H1 (cell line): Measurements from ENCODE around the gene KRT78. TPM values are rescaled to one million over a fixed set of nuclear protein-coding genes. Genes with fewer than 3 reads are reported as not detected.

ENCODE experiments used
- CTCF ChIA-PET: fragments of 300-600 bp; sonication (Branson Sonifier 250); formaldehyde crosslinking; loops from one replicate; lab custom pipeline; 2021; ENCODE audit not compliant: partially characterized antibody; lab: Charles Lee
- POLR2A ChIA-PET: fragments of 300-600 bp; sonication (Branson Sonifier 250); formaldehyde crosslinking; loops from one replicate; lab custom pipeline; 2021; ENCODE audit warnings: inconsistent platforms; ENCODE audit not compliant: partially characterized antibody; lab: Charles Lee
- DNase-seq, 2 experiments: peaks; one replicate each; pipeline versions ENCODE4 v3.0.0 to v3.0.0-alpha.2; 2010 to 2022; ENCODE audit warnings: low spot score in 2 of 2, low read depth in 1 of 2, mixed read lengths in 1 of 2
- FAIRE-seq: peaks from 2 replicates; lab custom pipeline; 2011; peaks lifted over from hg19 to GRCh38; lab: Jason Lieb, UNC
- H2AFZ ChIP-seq: 2 replicates; pipeline ENCODE4 v1.8.1; 2012; ENCODE audit warnings: low read length, inconsistent platforms
- H2AK5ac ChIP-seq: 2 replicates; pipeline ENCODE4 v1.6.1; 2013; ENCODE audit warnings: low read depth, low read length
- H2BK120ac ChIP-seq: replicated peaks from 2 replicates; pipeline ENCODE3; 2013; ENCODE audit warnings: low read depth, low read length, inconsistent platforms
- H2BK12ac ChIP-seq: 2 replicates; pipeline ENCODE4 v1.6.1; 2013; ENCODE audit warnings: low read depth, low read length
- H2BK15ac ChIP-seq: 2 replicates; pipeline ENCODE4 v1.6.1; 2013; ENCODE audit warnings: low read length
- H2BK20ac ChIP-seq: 2 replicates; pipeline ENCODE4 v1.6.1; 2013; ENCODE audit warnings: low read length
- H2BK5ac ChIP-seq: 2 replicates; pipeline ENCODE4 v1.6.1; 2013; ENCODE audit warnings: low read depth, low read length
- H3K14ac ChIP-seq: 2 replicates; pipeline ENCODE4 v1.6.1; 2013; ENCODE audit warnings: inconsistent platforms; ENCODE audit not compliant: insufficient read length
- H3K18ac ChIP-seq: 2 replicates; pipeline ENCODE4 v1.6.1; 2013; ENCODE audit warnings: low read length; ENCODE audit errors: extremely low read depth
- H3K23ac ChIP-seq: 2 replicates; pipeline ENCODE4 v1.6.1; 2013; ENCODE audit warnings: inconsistent platforms; ENCODE audit not compliant: insufficient read length
- H3K23me2 ChIP-seq: 2 replicates; pipeline ENCODE4 v1.6.1; 2013; ENCODE audit warnings: low read depth, low read length
- H3K27ac ChIP-seq: 2 replicates; pipeline ENCODE4 v1.6.1; 2011; ENCODE audit warnings: low read depth, low read length, inconsistent platforms
- H3K27me3 ChIP-seq, 4 experiments: replicated peaks in 1 of 4; 1 replicate in 1 of 4; 2 replicates in 3 of 4; pipeline versions ENCODE4 v1.6.1 to v1.8.1; 2011 to 2013; ENCODE audit warnings: low read length in 3 of 4, mild to moderate bottlenecking in 3 of 4, inconsistent platforms in 2 of 4, mixed read lengths in 2 of 4, moderate library complexity in 1 of 4; ENCODE audit not compliant: control insufficient read depth in 3 of 4, insufficient read depth in 3 of 4; ENCODE audit errors: extremely low read depth in 1 of 4
- H3K36me3 ChIP-seq, 4 experiments: 2 replicates each; pipeline versions ENCODE4 v1.6.1 to v1.8.1; 2011 to 2013; ENCODE audit warnings: mild to moderate bottlenecking in 4 of 4, low read length in 3 of 4, moderate library complexity in 2 of 4, control low read depth in 1 of 4, inconsistent platforms in 1 of 4; ENCODE audit not compliant: insufficient read depth in 4 of 4, control insufficient read depth in 2 of 4
- H3K4ac ChIP-seq: replicated peaks from 2 replicates; pipeline ENCODE3; 2013; ENCODE audit warnings: low read length, low read depth, mixed read lengths, inconsistent platforms; ENCODE audit not compliant: insufficient read length
- H3K4me1 ChIP-seq, 4 experiments: replicated peaks in 1 of 4; 1 replicate in 1 of 4; 2 replicates in 3 of 4; pipeline versions ENCODE4 v1.6.1 to v1.8.1; 2011 to 2013; ENCODE audit warnings: low read length in 3 of 4, inconsistent platforms in 2 of 4, mixed read lengths in 1 of 4; ENCODE audit not compliant: insufficient read depth in 4 of 4, control insufficient read depth in 3 of 4
- H3K4me2 ChIP-seq, 2 experiments: 2 replicates each; pipeline versions ENCODE4 v1.6.1 to v1.8.1; 2011 to 2013; ENCODE audit warnings: low read depth in 2 of 2, low read length in 2 of 2, control low read depth in 1 of 2, inconsistent platforms in 1 of 2, mild to moderate bottlenecking in 1 of 2; ENCODE audit not compliant: insufficient read depth in 1 of 2
- H3K4me3 ChIP-seq, 4 experiments: fragments of 200-600, 300-600 bp in 1 of 4; sonication (generic), shearing (Covaris generic), sonication (Bioruptor Twin) in 1 of 4; 2 replicates each; pipeline versions ENCODE4 v1.5.1 to v1.8.1; 2011 to 2016; ENCODE audit warnings: low read length in 4 of 4, low read depth in 3 of 4, control low read depth in 2 of 4, inconsistent platforms in 2 of 4, mild to moderate bottlenecking in 2 of 4, mixed read lengths in 1 of 4, moderate library complexity in 1 of 4; ENCODE audit not compliant: insufficient read depth in 2 of 4; ENCODE audit errors: extremely low read depth in 1 of 4
- H3K56ac ChIP-seq: replicated peaks from 2 replicates; pipeline ENCODE3; 2013; ENCODE audit warnings: low read depth, mild to moderate bottlenecking, mixed read lengths, low read length, inconsistent platforms; ENCODE audit not compliant: insufficient read length
- H3K79me1 ChIP-seq: 2 replicates; pipeline ENCODE4 v1.6.1; 2013; ENCODE audit warnings: low read depth, low read length, control low read depth
- H3K79me2 ChIP-seq, 2 experiments: 2 replicates each; pipeline versions ENCODE4 v1.6.1 to v1.8.1; 2012 to 2013; ENCODE audit warnings: low read length in 2 of 2, mild to moderate bottlenecking in 2 of 2, inconsistent platforms in 1 of 2; ENCODE audit not compliant: insufficient read depth in 2 of 2, control insufficient read depth in 1 of 2
- H3K9ac ChIP-seq, 4 experiments: replicated peaks in 1 of 4; 1 replicate in 1 of 4; 2 replicates in 3 of 4; pipeline versions ENCODE4 v1.6.1 to v1.8.1; 2011 to 2013; ENCODE audit warnings: low read depth in 3 of 4, low read length in 3 of 4, control low read depth in 2 of 4, mild to moderate bottlenecking in 2 of 4, moderate library complexity in 2 of 4, inconsistent platforms in 1 of 4; ENCODE audit errors: extremely low read depth in 1 of 4
- H3K9me3 ChIP-seq, 2 experiments: 2 replicates each; pipeline versions ENCODE4 v1.6.1 to v1.8.1; 2012 to 2013; ENCODE audit warnings: mild to moderate bottlenecking in 2 of 2, moderate library complexity in 2 of 2, control low read depth in 1 of 2, inconsistent platforms in 1 of 2, low read depth in 1 of 2, low read length in 1 of 2, mixed read lengths in 1 of 2; ENCODE audit not compliant: insufficient read depth in 2 of 2
- H4K20me1 ChIP-seq, 2 experiments: replicated peaks in 1 of 2; 2 replicates each; pipeline versions ENCODE3 to v1.8.1; 2011 to 2013; ENCODE audit warnings: inconsistent platforms in 2 of 2, low read length in 2 of 2, mild to moderate bottlenecking in 1 of 2; ENCODE audit not compliant: insufficient read depth in 2 of 2, control insufficient read depth in 1 of 2
- H4K5ac ChIP-seq: 2 replicates; pipeline ENCODE4 v1.6.1; 2013; ENCODE audit warnings: low read length, low read depth, mixed read lengths, inconsistent platforms; ENCODE audit not compliant: insufficient read length
- H4K8ac ChIP-seq: 2 replicates; pipeline ENCODE4 v1.8.0; 2013; ENCODE audit warnings: mild to moderate bottlenecking, moderate library complexity, low read length, inconsistent platforms; ENCODE audit not compliant: insufficient read depth; ENCODE audit errors: extremely low read depth
- H4K91ac ChIP-seq: replicated peaks from 2 replicates; pipeline ENCODE3; 2013; ENCODE audit warnings: low read length, mixed read lengths, inconsistent platforms; ENCODE audit not compliant: insufficient read length
- RNF2 ChIP-seq: fragments of 200-900, 300-1000 bp; sonication (generic); IDR thresholded peaks from 2 replicates; pipeline ENCODE4 v1.7.1; 2016; ENCODE audit warnings: borderline replicate concordance, low read depth, mild to moderate bottlenecking, antibody characterized with exemption, low read length; ENCODE audit not compliant: poor library complexity, severe bottlenecking; ENCODE audit errors: missing control alignments
- TEAD4 ChIP-seq: IDR thresholded peaks from 2 replicates; pipeline ENCODE4 v1.6.1; 2012; ENCODE audit warnings: low read depth, low read length, inconsistent platforms, mixed read lengths
- WGBS, 2 experiments: shearing (Covaris generic) in 1 of 2; methylation state at CpG; one replicate each; pipeline versions ENCODE4 v1.1.6 to v1.1.7; 2013 to 2015; ENCODE audit warnings: low lambda C conversion rate in 2 of 2, mixed read lengths in 2 of 2, inconsistent platforms in 1 of 2, low coverage in 1 of 2, missing lambda C conversion rate in 1 of 2; ENCODE audit not compliant: insufficient replicate concordance in 2 of 2, insufficient coverage in 1 of 2, insufficient read length in 1 of 2; ENCODE audit errors: extremely low coverage in 1 of 2, missing lambda C conversion rate in 1 of 2; 5-methylcytosine and 5-hydroxymethylcytosine counted together
- polyA plus RNA-seq, 7 experiments: library from polyadenylated mRNA; depleted of rRNA in 3 of 7; stranded (reverse) in 5 of 7; unstranded in 2 of 7; fragments of >200 nt in 5 of 7; fragments of 200-250 nt in 2 of 7; gene quantifications; 1 replicate in 5 of 7; 2 replicates in 1 of 7; 4 replicates in 1 of 7; pipeline versions ENCODE4 v1.2.1 to v1.2.3, GENCODE V29; 2011 to 2013; ENCODE audit warnings: missing spikeins in 2 of 7, mixed read lengths in 2 of 7
- total RNA-seq: library from RNA; stranded (reverse); fragmentation: NEBNext Ultra II Directional; extraction: Animal tissue kit (Norgen Biotek cat#: 25700); gene quantifications from 2 replicates; pipeline ENCODE4 v1.2.1, GENCODE V29; 2021

The KRT78 gene
- total and polyA plus RNA-seq, 2 of the 8 experiments (the other 6 are each of a cell fraction or from before 2014, with no cell fraction given): not detected

DNA sequence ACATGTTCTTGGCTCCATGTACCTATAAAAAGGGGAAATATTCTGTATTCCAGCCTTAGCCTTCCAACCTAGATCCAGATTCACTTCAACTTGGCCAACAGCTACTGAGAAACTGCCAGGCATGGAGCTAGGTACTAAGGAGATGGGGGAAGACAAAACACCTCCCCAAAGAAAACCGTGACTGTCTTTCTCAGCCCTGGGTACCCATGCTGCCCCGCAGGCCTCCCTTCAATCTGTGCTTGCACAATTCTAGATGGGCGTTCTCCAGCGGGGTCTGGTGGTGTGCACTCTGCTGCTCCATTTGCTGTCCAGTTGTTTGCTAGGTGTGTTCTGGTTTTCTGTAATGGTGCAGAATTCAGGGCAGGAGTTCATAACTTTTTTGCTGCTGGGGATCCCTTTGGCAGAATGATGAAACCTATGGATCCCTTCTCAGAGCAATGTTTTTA, 34.1 kb downstream of the KRT78 start:
- Histone ChIP-seq H3K23ac (no peak overlapping the region), H3K9me3 (no peaks in the 10 kb centered on the region), H2BK5ac (no peak overlapping the region), H3K18ac (no peak overlapping the region), H4K5ac (no peak overlapping the region), H2BK120ac (no peak overlapping the region), H4K20me1 (no peaks in the 10 kb centered on the region), H2AK5ac (no peak overlapping the region), H3K79me2 (no peaks in the 10 kb centered on the region), H2BK15ac (no peak overlapping the region), H2AFZ (no peak overlapping the region), H3K36me3 (no peaks in the 10 kb centered on the region), H3K27ac (no peak overlapping the region), H3K56ac (no peak overlapping the region), H2BK20ac (no peak overlapping the region), H3K27me3 (no peaks in the 10 kb centered on the region), H2BK12ac (no peak overlapping the region), H4K91ac (no peak overlapping the region), H3K4me2 (no peak overlapping the region), H3K4me3 (no peak overlapping the region), H3K4me1 (no peaks in the 10 kb centered on the region), H3K14ac (no peak overlapping the region), H3K23me2 (no peaks in the 10 kb centered on the region), H4K8ac (no peak overlapping the region), H3K4ac (no peak overlapping the region), H3K9ac (no peak overlapping the region), H3K79me1 (no peaks in the 10 kb centered on the region)
- no peak for TF ChIP-seq RNF2
- no peak for TF ChIP-seq TEAD4
- WGBS, 2 experiments: 85% methylated on average over 4 of the region's 4 CpGs; no CpG with 5 or more reads in 1 of the 2 experiments
- no peak for FAIRE-seq
- CTCF ChIA-PET: interaction anchor here (0.9 to 1.2 kb wide), 2 partner anchors 101 to 423 kb away, joined by 3 read pairs; no protein-coding TSS in a partner anchor
- no peak for DNase-seq
- POLR2A ChIA-PET: interaction anchor here (0.6 kb wide), 1 partner anchor 165 kb away, joined by 3 read pairs; no protein-coding TSS in a partner anchor
